SK-N-SH (cell line): ENCODE measurements around the gene CERS6. TPM values are rescaled to one million over a fixed set of nuclear protein-coding genes. Genes with fewer than 3 reads are reported as not detected.

Experiments used
- CTCF ChIA-PET: fragments of 300-600, 350-600 bp; formaldehyde crosslinking; extraction: SDS; loops from one replicate; lab custom pipeline; 2021; lab: Yijun Ruan, JAX
- POLR2A ChIA-PET: fragments of 350-600 bp; sonication (Branson Sonifier 250); formaldehyde crosslinking; extraction: SDS; loops from one replicate; lab custom pipeline; 2020; ENCODE audit warnings: antibody characterized with exemption, inconsistent platforms; lab: Yijun Ruan, JAX
- DNase-seq: peaks from one replicate; pipeline ENCODE4 v3.0.0; 2012
- H2AFZ ChIP-seq: fragments of 200-600 bp; sonication (generic); 2 replicates; pipeline ENCODE4 v1.8.1; 2016; ENCODE audit warnings: antibody characterized with exemption, mild to moderate bottlenecking, low read depth
- H3F3A ChIP-seq: fragments of 200-600 bp; sonication (generic); replicated peaks from 2 replicates; pipeline ENCODE3; 2016; ENCODE audit warnings: antibody characterized with exemption, mild to moderate bottlenecking; ENCODE audit not compliant: insufficient read depth
- H3K27ac ChIP-seq, 2 experiments: fragments of 200-500 bp in 1 of 2; fragments of 200-600 bp in 1 of 2; sonication (Bioruptor generic) in 1 of 2; sonication (generic), shearing (Covaris generic) in 1 of 2; 2 replicates each; pipeline versions ENCODE4 v1.5.1 to v1.6.1; 2014 to 2016; ENCODE audit warnings: low read depth in 2 of 2, inconsistent platforms in 1 of 2, low read length in 1 of 2, mild to moderate bottlenecking in 1 of 2, mixed read lengths in 1 of 2
- H3K27me3 ChIP-seq: fragments of 200-600 bp; sonication (generic), shearing (Covaris generic); 2 replicates; pipeline ENCODE4 v1.6.1; 2016; ENCODE audit warnings: mixed run types; ENCODE audit not compliant: insufficient read depth
- H3K36me3 ChIP-seq, 2 experiments: fragments of 200-500 bp in 1 of 2; fragments of 200-600 bp in 1 of 2; sonication (Bioruptor generic) in 1 of 2; sonication (generic) in 1 of 2; replicated peaks in 1 of 2; 2 replicates each; pipeline versions ENCODE3 to v1.5.1; 2014 to 2016; ENCODE audit warnings: low read length in 1 of 2, mild to moderate bottlenecking in 1 of 2; ENCODE audit not compliant: insufficient read depth in 2 of 2, control insufficient read depth in 1 of 2
- H3K4me1 ChIP-seq, 2 experiments: fragments of 200-500 bp in 1 of 2; fragments of 200-600 bp in 1 of 2; sonication (Bioruptor generic) in 1 of 2; sonication (generic), shearing (Covaris generic) in 1 of 2; 2 replicates each; pipeline versions ENCODE4 v1.5.1 to v1.6.1; 2014 to 2016; ENCODE audit warnings: low read depth in 1 of 2, low read length in 1 of 2, mixed run types in 1 of 2; ENCODE audit not compliant: insufficient read depth in 2 of 2, control insufficient read depth in 1 of 2
- H3K4me2 ChIP-seq: fragments of 200-600 bp; sonication (generic), shearing (Covaris generic); 2 replicates; pipeline ENCODE4 v1.6.1; 2017; ENCODE audit warnings: mixed run types
- H3K4me3 ChIP-seq, 2 experiments: fragments of 200-500 bp in 1 of 2; fragments of 200-600 bp in 1 of 2; sonication (Bioruptor generic) in 1 of 2; sonication (generic), shearing (Covaris generic) in 1 of 2; 2 replicates each; pipeline versions ENCODE4 v1.5.1 to v1.8.1; 2014 to 2016; ENCODE audit warnings: low read depth in 2 of 2, inconsistent platforms in 1 of 2, low read length in 1 of 2, mild to moderate bottlenecking in 1 of 2, mixed read lengths in 1 of 2, moderate library complexity in 1 of 2
- H3K79me2 ChIP-seq: fragments of 200-600 bp; sonication (generic); 2 replicates; pipeline ENCODE4 v1.8.1; 2017; ENCODE audit warnings: mild to moderate bottlenecking; ENCODE audit not compliant: insufficient read depth
- H3K9ac ChIP-seq: fragments of 200-600 bp; sonication (generic); 2 replicates; pipeline ENCODE4 v1.6.1; 2017; ENCODE audit warnings: mixed run types
- H3K9me2 ChIP-seq: fragments of 200-600 bp; sonication (generic); 2 replicates; pipeline ENCODE4 v1.6.1; 2017; ENCODE audit warnings: mixed run types
- H3K9me3 ChIP-seq: fragments of 200-600 bp; sonication (generic); 2 replicates; pipeline ENCODE4 v1.6.1; 2017; ENCODE audit warnings: mixed run types, mild to moderate bottlenecking, moderate library complexity
- H4K20me1 ChIP-seq: fragments of 200-600 bp; sonication (generic); 2 replicates; pipeline ENCODE4 v1.6.1; 2017; ENCODE audit warnings: mild to moderate bottlenecking, mixed run types; ENCODE audit not compliant: insufficient read depth
- GABPA ChIP-seq: IDR thresholded peaks from 2 replicates; pipeline ENCODE4 v1.4.0; 2012; ENCODE audit warnings: low read depth, mild to moderate bottlenecking
- GATA2 ChIP-seq: sonication (generic); formaldehyde crosslinking; IDR thresholded peaks from 2 replicates; pipeline ENCODE4 v1.5.0; 2020; ENCODE audit warnings: mild to moderate bottlenecking, missing genetic modification reagents
- IRF3 ChIP-seq: fragments of 150-350 bp; IDR thresholded peaks from 2 replicates; pipeline ENCODE4 v1.6.1; 2016; ENCODE audit warnings: mild to moderate bottlenecking, low read depth, low read length
- MAX ChIP-seq: IDR thresholded peaks from 2 replicates; pipeline ENCODE4 v1.4.0; 2012; ENCODE audit warnings: low read depth
- REST ChIP-seq: IDR thresholded peaks from 2 replicates; pipeline ENCODE4 v1.6.1; 2012; ENCODE audit warnings: mild to moderate bottlenecking, low read depth, low read length, moderate library complexity
- RFX5 ChIP-seq: IDR thresholded peaks from 2 replicates; pipeline ENCODE4 v1.6.1; 2012; ENCODE audit warnings: mild to moderate bottlenecking, improper control_type of control experiment, low read length
- TCF12 ChIP-seq: IDR thresholded peaks from 2 replicates; pipeline ENCODE4 v1.4.0; 2012
- TEAD4 ChIP-seq: IDR thresholded peaks from 2 replicates; pipeline ENCODE4 v1.4.0; 2012; ENCODE audit warnings: mild to moderate bottlenecking, borderline replicate concordance; ENCODE audit not compliant: insufficient read depth
- USF1 ChIP-seq: IDR thresholded peaks from 2 replicates; pipeline ENCODE4 v1.4.0; 2012; ENCODE audit warnings: low read depth, borderline replicate concordance
- YY1 ChIP-seq: IDR thresholded peaks from 2 replicates; pipeline ENCODE4 v1.4.0; 2012; ENCODE audit warnings: low read depth, mild to moderate bottlenecking
- WGBS: methylation state at CpG from one replicate; pipeline ENCODE4 v1.1.6; 2017; ENCODE audit warnings: low lambda C conversion rate; 5-methylcytosine and 5-hydroxymethylcytosine counted together
- polyA plus RNA-seq, 3 experiments: library from polyadenylated mRNA; depleted of rRNA; stranded (reverse); fragments of >200 nt; gene quantifications; 2 replicates each; pipeline ENCODE4 v1.2.3, GENCODE V29; 2012
- TF ChIP-seq, protein P1 (sequence below): IDR thresholded peaks from 2 replicates; pipeline ENCODE4; 2012

CERS6 gene
- polyA plus RNA-seq, 1 of the 3 experiments (the other 2 are of a cell fraction): 1.8 TPM

DNA sequence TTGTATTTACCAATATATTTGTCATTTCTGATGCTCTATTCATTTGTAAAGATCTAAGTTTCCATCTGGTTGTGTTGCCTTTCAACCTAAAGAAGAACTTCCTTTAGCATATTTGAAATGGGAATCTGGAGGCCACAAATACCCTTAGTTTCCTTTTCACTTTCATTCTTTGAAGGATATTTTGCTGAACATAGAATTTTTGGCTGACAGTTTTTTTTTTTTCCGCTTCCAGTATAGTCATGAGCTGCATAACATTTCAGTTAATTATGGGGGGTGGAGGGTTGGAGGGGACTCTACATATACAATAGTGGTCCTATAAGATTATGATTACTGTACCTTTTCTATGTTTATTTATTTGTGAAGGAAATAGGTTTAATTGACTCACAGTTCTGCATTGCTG, 83.9 kb downstream of the CERS6 start:
- Histone ChIP-seq H3K27me3 (no peaks in the 10 kb centered on the region), H4K20me1 (no peaks in the 10 kb centered on the region), H2AFZ (no peak overlapping the region), H3K9me3 (no peaks in the 10 kb centered on the region), H3K4me1 (peaks cover 0 to 6% of the 10 kb centered on the region in 2 experiments; a peak in 1 of 4 replicates), H3K27ac (no peak overlapping the region), H3K9me2 (no peaks in the 10 kb centered on the region), H3K4me3 (no peak overlapping the region), H3K79me2 (no peaks in the 10 kb centered on the region), H3K4me2 (no peak overlapping the region), H3K9ac (no peak overlapping the region), H3F3A (no peaks in the 10 kb centered on the region), H3K36me3 (no peaks in the 10 kb centered on the region)
- ChIA-PET CTCF (no interaction called here), POLR2A (no interaction called here)
- no peak for TF ChIP-seq GABPA
- no peak for TF ChIP-seq TEAD4
- no peak for TF ChIP-seq IRF3
- TF ChIP-seq RFX5: no peak
- no peak for TF ChIP-seq YY1
- TF ChIP-seq MAX: no peak
- 94% methylated on average over 1 of the region's 1 CpG for WGBS
- no peak for DNase-seq

- peaks cover 0 to 6% of the 10 kb centered on the region in 2 experiments; a peak in 1 of 4 replicates for H3K4me1 ChIP-seq
- CTCF ChIA-PET: no interaction called here
- no peak overlapping the region for H3K4me2 ChIP-seq
- DNase-seq: no peak
- no peaks in the 10 kb centered on the region for H4K20me1 ChIP-seq
- H3K4me3 ChIP-seq: no peak overlapping the region
- H3K27me3 ChIP-seq: no peaks in the 10 kb centered on the region
- POLR2A ChIA-PET: no interaction called here
- TF ChIP-seq TCF12: no peak
- no peak for TF ChIP-seq REST
- TF ChIP-seq, protein P1, sequence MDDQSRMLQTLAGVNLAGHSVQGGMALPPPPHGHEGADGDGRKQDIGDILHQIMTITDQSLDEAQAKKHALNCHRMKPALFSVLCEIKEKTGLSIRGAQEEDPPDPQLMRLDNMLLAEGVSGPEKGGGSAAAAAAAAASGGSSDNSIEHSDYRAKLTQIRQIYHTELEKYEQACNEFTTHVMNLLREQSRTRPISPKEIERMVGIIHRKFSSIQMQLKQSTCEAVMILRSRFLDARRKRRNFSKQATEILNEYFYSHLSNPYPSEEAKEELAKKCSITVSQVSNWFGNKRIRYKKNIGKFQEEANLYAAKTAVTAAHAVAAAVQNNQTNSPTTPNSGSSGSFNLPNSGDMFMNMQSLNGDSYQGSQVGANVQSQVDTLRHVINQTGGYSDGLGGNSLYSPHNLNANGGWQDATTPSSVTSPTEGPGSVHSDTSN: no peak
- TF ChIP-seq GATA2 (CRISPR knock-in tag): no peak
- no peak for TF ChIP-seq USF1
- no peak overlapping the region for H3K9ac ChIP-seq
- no peak overlapping the region for H2AFZ ChIP-seq
- WGBS: 41% methylated on average over 1 of the region's 1 CpG
- peaks cover 4% of the 10 kb centered on the region for H3F3A ChIP-seq
- no peaks in the 10 kb centered on the region for H3K79me2 ChIP-seq
- H3K36me3 ChIP-seq: no peaks in the 10 kb centered on the region
- H3K9me2 ChIP-seq: no peaks in the 10 kb centered on the region
- no peak overlapping the region for H3K27ac ChIP-seq
- H3K9me3 ChIP-seq: no peaks in the 10 kb centered on the region
Measured at GRCh38 chr2:168541858-168542257, 85.8 kb downstream of the CERS6 start.
